Keratinocyte (primary cell): Measurements from ENCODE around the gene LSM14A. TPM values are rescaled to one million over a fixed set of nuclear protein-coding genes. Genes with fewer than 3 reads are reported as not detected.

Experiments
- DNase-seq: peaks from one replicate; pipeline ENCODE4 v3.0.0-alpha.2; 2011; ENCODE audit warnings: low read depth, missing footprints, low spot score
- FAIRE-seq: peaks from 2 replicates; lab custom pipeline; 2011; peaks lifted over from hg19 to GRCh38; lab: Jason Lieb, UNC
- H2AFZ ChIP-seq: 2 replicates; pipeline ENCODE4 v1.6.0; 2012; ENCODE audit warnings: low read length, control low read depth, inconsistent platforms; ENCODE audit not compliant: control insufficient read depth
- H3K27ac ChIP-seq: 2 replicates; pipeline ENCODE4 v1.5.1; 2011; ENCODE audit warnings: low read length; ENCODE audit not compliant: control insufficient read depth, insufficient read depth
- H3K27me3 ChIP-seq: 3 replicates; pipeline ENCODE4 v1.6.0; 2011; ENCODE audit warnings: low read length; ENCODE audit not compliant: control insufficient read depth, insufficient read depth; ENCODE audit errors: extremely low read depth
- H3K36me3 ChIP-seq, 2 experiments: 2 replicates in 1 of 2; 3 replicates in 1 of 2; pipeline ENCODE4 v1.5.1; 2011; ENCODE audit warnings: low read length in 2 of 2, mild to moderate bottlenecking in 1 of 2; ENCODE audit not compliant: control insufficient read depth in 2 of 2, insufficient read depth in 2 of 2; ENCODE audit errors: extremely low read depth in 1 of 2
- H3K4me1 ChIP-seq: 3 replicates; pipeline ENCODE4 v1.5.1; 2011; ENCODE audit warnings: low read length; ENCODE audit not compliant: control insufficient read depth, insufficient read depth; ENCODE audit errors: extremely low read depth
- H3K4me2 ChIP-seq: 3 replicates; pipeline ENCODE4 v1.6.0; 2011; ENCODE audit warnings: low read depth, low read length; ENCODE audit not compliant: control insufficient read depth, insufficient read depth; ENCODE audit errors: extremely low read depth
- H3K4me3 ChIP-seq, 3 experiments: fragments of 200-600 bp in 1 of 3; sonication (generic) in 1 of 3; 2 replicates in 2 of 3; 3 replicates in 1 of 3; pipeline ENCODE4 v1.5.1; 2011 to 2016; ENCODE audit warnings: low read length in 3 of 3, mild to moderate bottlenecking in 3 of 3, control low read depth in 2 of 3, inconsistent platforms in 1 of 3, low read depth in 1 of 3, mixed read lengths in 1 of 3, mixed run types in 1 of 3, moderate library complexity in 1 of 3; ENCODE audit not compliant: control insufficient read depth in 2 of 3, insufficient read depth in 2 of 3; ENCODE audit errors: extremely low read depth in 1 of 3
- H3K79me2 ChIP-seq: 2 replicates; pipeline ENCODE4 v1.6.0; 2012; ENCODE audit warnings: low read length; ENCODE audit not compliant: control insufficient read depth, insufficient read depth
- H3K9ac ChIP-seq: 3 replicates; pipeline ENCODE4 v1.6.0; 2011; ENCODE audit warnings: low read length; ENCODE audit not compliant: control insufficient read depth, insufficient read depth; ENCODE audit errors: extremely low read depth
- H3K9me1 ChIP-seq: 3 replicates; pipeline ENCODE4 v1.6.0; 2011; ENCODE audit warnings: low read length; ENCODE audit not compliant: control insufficient read depth, insufficient read depth; ENCODE audit errors: extremely low read depth
- H3K9me3 ChIP-seq: 2 replicates; pipeline ENCODE4 v1.5.1; 2012; ENCODE audit warnings: low read depth, low read length; ENCODE audit not compliant: control insufficient read depth
- H4K20me1 ChIP-seq: 3 replicates; pipeline ENCODE4 v1.6.0; 2011; ENCODE audit warnings: low read length; ENCODE audit not compliant: control insufficient read depth, insufficient read depth; ENCODE audit errors: extremely low read depth
- EZH2 ChIP-seq: IDR thresholded peaks from one replicate; pipeline ENCODE4 v1.6.1; 2012; ENCODE audit warnings: inconsistent platforms, mild to moderate bottlenecking, low read length, moderate library complexity
- dilution Hi-C: fragments of 300-500 bp; cut with MboI; formaldehyde crosslinking; loops from one replicate; pipeline ENCODE4 v1.7.0; 2020; ENCODE audit warnings: low sequenced_read_pairs; ENCODE audit not compliant: extremely low pct_ligation_motif_present
- polyA plus RNA-seq, 5 experiments: library from polyadenylated mRNA; depleted of rRNA in 3 of 5; stranded (reverse) in 3 of 5; stranded (forward) in 1 of 5; unstranded in 1 of 5; fragments of >200 nt; gene quantifications; 1 replicate in 1 of 5; 2 replicates in 3 of 5; 3 replicates in 1 of 5; pipeline versions ENCODE4 v1.2.1 to v1.2.3, GENCODE V29; 2011 to 2012; ENCODE audit warnings: missing spikeins in 2 of 5, low read depth in 1 of 5, low replicate concordance in 1 of 5
- TF ChIP-seq, protein P1 (sequence below), 3 experiments: IDR thresholded peaks in 1 of 3; conservative IDR thresholded peaks in 1 of 3; optimal IDR thresholded peaks in 1 of 3; 2 replicates in 2 of 3; 3 replicates in 1 of 3; pipeline versions ENCODE3 to v1.5.1; 2011; ENCODE audit warnings: low read length in 3 of 3, mild to moderate bottlenecking in 3 of 3, moderate library complexity in 2 of 3, control low read depth in 1 of 3, inconsistent platforms in 1 of 3; ENCODE audit not compliant: insufficient read depth in 2 of 3; ENCODE audit errors: extremely low read depth in 1 of 3

LSM14A gene
- polyA plus RNA-seq, 1 donor (not counting 4 experiments of a cell fraction or from before 2014, with no cell fraction given), result 103 TPM

DNA sequence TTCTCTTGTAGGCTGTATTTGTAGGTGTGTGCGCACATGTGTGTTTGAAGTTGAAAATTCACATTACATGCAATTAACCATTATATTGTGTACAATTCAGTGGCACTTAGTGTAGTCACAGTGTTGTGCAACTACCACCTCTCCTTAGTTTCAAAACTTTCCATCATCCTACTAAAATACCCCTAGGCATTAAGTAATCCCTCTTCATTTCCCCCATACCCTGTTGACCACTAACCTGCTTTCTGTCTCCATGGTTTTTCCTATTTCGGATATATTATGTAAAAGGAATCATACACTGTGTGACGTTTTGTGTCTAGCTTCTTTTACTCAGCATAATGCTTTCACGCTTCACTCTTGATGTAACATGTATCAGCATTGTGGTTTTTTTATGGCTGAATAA lies 16.1 kb downstream of the LSM14A start:
- dilution Hi-C loops, result no loop called here
- no peaks in the 10 kb centered on the region for H3K4me1 ChIP-seq
- no peak overlapping the region for H3K9ac ChIP-seq
- no peaks in the 10 kb centered on the region for H3K9me1 ChIP-seq
- no peak overlapping the region for H3K4me3 ChIP-seq
- FAIRE-seq, result no peak
- TF ChIP-seq, protein P1, sequence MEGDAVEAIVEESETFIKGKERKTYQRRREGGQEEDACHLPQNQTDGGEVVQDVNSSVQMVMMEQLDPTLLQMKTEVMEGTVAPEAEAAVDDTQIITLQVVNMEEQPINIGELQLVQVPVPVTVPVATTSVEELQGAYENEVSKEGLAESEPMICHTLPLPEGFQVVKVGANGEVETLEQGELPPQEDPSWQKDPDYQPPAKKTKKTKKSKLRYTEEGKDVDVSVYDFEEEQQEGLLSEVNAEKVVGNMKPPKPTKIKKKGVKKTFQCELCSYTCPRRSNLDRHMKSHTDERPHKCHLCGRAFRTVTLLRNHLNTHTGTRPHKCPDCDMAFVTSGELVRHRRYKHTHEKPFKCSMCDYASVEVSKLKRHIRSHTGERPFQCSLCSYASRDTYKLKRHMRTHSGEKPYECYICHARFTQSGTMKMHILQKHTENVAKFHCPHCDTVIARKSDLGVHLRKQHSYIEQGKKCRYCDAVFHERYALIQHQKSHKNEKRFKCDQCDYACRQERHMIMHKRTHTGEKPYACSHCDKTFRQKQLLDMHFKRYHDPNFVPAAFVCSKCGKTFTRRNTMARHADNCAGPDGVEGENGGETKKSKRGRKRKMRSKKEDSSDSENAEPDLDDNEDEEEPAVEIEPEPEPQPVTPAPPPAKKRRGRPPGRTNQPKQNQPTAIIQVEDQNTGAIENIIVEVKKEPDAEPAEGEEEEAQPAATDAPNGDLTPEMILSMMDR (optimal IDR thresholded peaks at IDR 0.05 in 1 of 3, IDR thresholded peaks at IDR 0.05 in 1 of 3, conservative IDR thresholded peaks at IDR 0.05 in 1 of 3; ENCODE audit: extremely low read depth in 1 of 3, insufficient read depth in 2 of 3, low read length in 3 of 3), result no peak
- TF ChIP-seq EZH2, result no peak
- H3K4me2 ChIP-seq, result no peak overlapping the region
- no peak for DNase-seq
- no peaks in the 10 kb centered on the region for H3K36me3 ChIP-seq
- no peak overlapping the region for H3K27ac ChIP-seq
- peaks cover 31% of the 10 kb centered on the region for H4K20me1 ChIP-seq
- no peak overlapping the region for H2AFZ ChIP-seq
- peaks cover 99% of the 10 kb centered on the region for H3K79me2 ChIP-seq
- H3K27me3 ChIP-seq, result no peaks in the 10 kb centered on the region
- H3K9me3 ChIP-seq, result no peaks in the 10 kb centered on the region

DNA sequence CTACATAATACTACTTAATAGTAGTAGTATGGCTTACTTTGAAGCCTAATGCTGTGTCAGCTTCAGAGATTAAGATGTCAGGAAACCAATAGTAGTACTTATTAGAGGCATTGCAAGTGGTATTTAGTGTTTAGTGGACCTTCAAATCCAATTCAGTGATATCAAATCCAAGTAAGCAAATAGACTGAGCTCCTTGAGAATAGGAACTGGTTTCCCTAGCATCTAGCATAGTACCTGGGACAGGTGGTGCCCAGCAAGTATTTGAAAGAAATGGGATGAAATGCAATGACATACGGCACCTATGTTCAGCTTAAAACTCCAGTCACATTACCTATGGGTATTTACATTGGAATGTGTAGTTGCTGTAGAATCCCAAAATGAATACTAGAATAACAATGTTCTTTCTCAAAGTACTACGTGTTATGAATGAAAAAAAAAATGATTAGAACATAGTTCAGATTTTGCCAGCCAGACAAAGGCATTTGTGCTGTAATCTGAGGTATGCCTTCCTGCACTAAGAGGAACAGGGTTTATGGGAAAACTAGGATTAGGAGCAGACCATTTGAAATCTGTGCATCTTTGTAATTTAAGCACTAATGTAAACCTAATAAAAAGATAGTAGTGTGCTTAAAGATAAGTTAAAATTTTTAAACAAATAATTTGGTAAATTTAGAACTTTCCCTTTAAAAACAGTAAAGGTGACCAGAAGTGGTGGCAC lies 17.1 kb downstream of the LSM14A start:
- Histone ChIP-seq H3K4me3 (no peak overlapping the region), H3K4me2 (no peak overlapping the region), H2AFZ (no peak overlapping the region), H3K36me3 (peaks cover under 1 to 1% of the 10 kb centered on the region in 2 experiments), H3K27me3 (no peaks in the 10 kb centered on the region), H4K20me1 (peaks cover 29% of the 10 kb centered on the region), H3K9me1 (no peaks in the 10 kb centered on the region), H3K79me2 (peaks cover 98% of the 10 kb centered on the region), H3K27ac (no peak overlapping the region), H3K9ac (no peak overlapping the region), H3K4me1 (no peaks in the 10 kb centered on the region), H3K9me3 (no peaks in the 10 kb centered on the region)
- peak; percentile 44 for FAIRE-seq
- dilution Hi-C loops, result no loop called here
- TF ChIP-seq, protein P1 (optimal IDR thresholded peaks at IDR 0.05 in 1 of 3, IDR thresholded peaks at IDR 0.05 in 1 of 3, conservative IDR thresholded peaks at IDR 0.05 in 1 of 3; ENCODE audit: extremely low read depth in 1 of 3, insufficient read depth in 2 of 3, low read length in 3 of 3), result no peak
- TF ChIP-seq EZH2, result no peak
- no peak for DNase-seq
